Osteoblast (primary cell): ENCODE data around the gene HAUS7. TPM values are rescaled to one million over a fixed set of nuclear protein-coding genes. Genes with fewer than 3 reads are reported as not detected.

ENCODE experiments used
- DNase-seq: peaks from one replicate; pipeline ENCODE4 v3.0.0; 2011; ENCODE audit warnings: low spot score, mixed read lengths; ENCODE audit not compliant: insufficient read length; ENCODE audit errors: missing footprints
- H2AFZ ChIP-seq: 2 replicates; pipeline ENCODE4 v1.6.0; 2011; ENCODE audit warnings: mild to moderate bottlenecking, low read length
- H3K27ac ChIP-seq: 2 replicates; pipeline ENCODE4 v1.5.1; 2011; ENCODE audit warnings: mild to moderate bottlenecking, low read depth, low read length, moderate library complexity
- H3K27me3 ChIP-seq: 2 replicates; pipeline ENCODE4 v1.6.0; 2012; ENCODE audit warnings: mild to moderate bottlenecking, control low read depth, inconsistent platforms, low read length, moderate library complexity; ENCODE audit not compliant: insufficient read depth
- H3K36me3 ChIP-seq: 2 replicates; pipeline ENCODE4 v1.5.1; 2011; ENCODE audit warnings: mild to moderate bottlenecking, low read length, control low read depth, moderate library complexity; ENCODE audit not compliant: insufficient read depth
- H3K4me1 ChIP-seq: 2 replicates; pipeline ENCODE4 v1.5.1; 2011; ENCODE audit warnings: mild to moderate bottlenecking, low read length, control low read depth, moderate library complexity; ENCODE audit not compliant: insufficient read depth
- H3K4me2 ChIP-seq: 2 replicates; pipeline ENCODE4 v1.6.0; 2011; ENCODE audit warnings: mild to moderate bottlenecking, low read length; ENCODE audit not compliant: insufficient read depth
- H3K4me3 ChIP-seq: fragments of 200-600 bp; sonication (generic); 3 replicates; pipeline ENCODE4 v1.5.1; 2012; ENCODE audit warnings: mild to moderate bottlenecking, low read length, inconsistent platforms; ENCODE audit not compliant: insufficient read depth
- H3K79me2 ChIP-seq: 2 replicates; pipeline ENCODE4 v1.6.0; 2012; ENCODE audit warnings: mild to moderate bottlenecking, low read length, control low read depth, inconsistent platforms; ENCODE audit not compliant: insufficient read depth
- H3K9me3 ChIP-seq: 2 replicates; pipeline ENCODE4 v1.5.1; 2011; ENCODE audit warnings: low read depth, low read length, control low read depth
- H4K20me1 ChIP-seq: 2 replicates; pipeline ENCODE4 v1.6.0; 2012; ENCODE audit warnings: mild to moderate bottlenecking, low read length, control low read depth; ENCODE audit not compliant: insufficient read depth
- total RNA-seq: library from RNA; depleted of rRNA; stranded (reverse); fragments of >200 nt; gene quantifications from 2 replicates; pipeline ENCODE4 v1.2.3, GENCODE V29; 2012
- TF ChIP-seq, protein P1 (sequence below): IDR thresholded peaks from 2 replicates; pipeline ENCODE4 v1.5.1; 2011; ENCODE audit warnings: mild to moderate bottlenecking, low read depth, low read length, moderate library complexity; ENCODE audit errors: extremely low read depth

HAUS7 gene
- total RNA-seq, 1 donor: 14.1 TPM

DNA sequence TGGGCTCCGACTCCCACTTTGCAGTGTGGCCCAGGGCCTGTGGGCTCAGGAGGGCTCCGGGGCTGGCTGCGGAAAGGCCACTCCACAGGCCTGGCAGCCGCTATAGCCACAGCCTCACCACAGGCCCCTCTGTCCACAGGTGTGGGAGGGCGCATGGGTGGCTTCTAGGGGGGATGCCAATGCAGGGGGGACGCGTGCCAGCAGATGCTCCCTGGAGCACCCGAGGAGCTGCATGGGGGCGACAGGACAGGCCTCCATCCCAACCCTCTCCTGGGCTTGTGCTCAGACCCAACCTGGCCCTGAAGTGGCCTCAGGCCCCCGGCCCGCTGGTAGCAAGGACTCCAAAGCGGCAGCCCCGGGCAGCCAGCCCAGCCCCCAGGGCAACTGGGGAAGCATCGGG lies 32.4 kb upstream of the HAUS7 start:
- TF ChIP-seq, protein P1, sequence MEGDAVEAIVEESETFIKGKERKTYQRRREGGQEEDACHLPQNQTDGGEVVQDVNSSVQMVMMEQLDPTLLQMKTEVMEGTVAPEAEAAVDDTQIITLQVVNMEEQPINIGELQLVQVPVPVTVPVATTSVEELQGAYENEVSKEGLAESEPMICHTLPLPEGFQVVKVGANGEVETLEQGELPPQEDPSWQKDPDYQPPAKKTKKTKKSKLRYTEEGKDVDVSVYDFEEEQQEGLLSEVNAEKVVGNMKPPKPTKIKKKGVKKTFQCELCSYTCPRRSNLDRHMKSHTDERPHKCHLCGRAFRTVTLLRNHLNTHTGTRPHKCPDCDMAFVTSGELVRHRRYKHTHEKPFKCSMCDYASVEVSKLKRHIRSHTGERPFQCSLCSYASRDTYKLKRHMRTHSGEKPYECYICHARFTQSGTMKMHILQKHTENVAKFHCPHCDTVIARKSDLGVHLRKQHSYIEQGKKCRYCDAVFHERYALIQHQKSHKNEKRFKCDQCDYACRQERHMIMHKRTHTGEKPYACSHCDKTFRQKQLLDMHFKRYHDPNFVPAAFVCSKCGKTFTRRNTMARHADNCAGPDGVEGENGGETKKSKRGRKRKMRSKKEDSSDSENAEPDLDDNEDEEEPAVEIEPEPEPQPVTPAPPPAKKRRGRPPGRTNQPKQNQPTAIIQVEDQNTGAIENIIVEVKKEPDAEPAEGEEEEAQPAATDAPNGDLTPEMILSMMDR: no peak
- Histone ChIP-seq H3K4me3 (no peak overlapping the region), H3K4me2 (no peak overlapping the region), H3K79me2 (peaks cover 39% of the 10 kb centered on the region), H3K27me3 (no peaks in the 10 kb centered on the region), H3K27ac (no peak overlapping the region), H3K36me3 (peaks cover 25% of the 10 kb centered on the region), H2AFZ (no peak overlapping the region), H4K20me1 (peaks cover 72% of the 10 kb centered on the region), H3K4me1 (peaks cover 33% of the 10 kb centered on the region), H3K9me3 (no peaks in the 10 kb centered on the region)
- no peak for DNase-seq

DNA sequence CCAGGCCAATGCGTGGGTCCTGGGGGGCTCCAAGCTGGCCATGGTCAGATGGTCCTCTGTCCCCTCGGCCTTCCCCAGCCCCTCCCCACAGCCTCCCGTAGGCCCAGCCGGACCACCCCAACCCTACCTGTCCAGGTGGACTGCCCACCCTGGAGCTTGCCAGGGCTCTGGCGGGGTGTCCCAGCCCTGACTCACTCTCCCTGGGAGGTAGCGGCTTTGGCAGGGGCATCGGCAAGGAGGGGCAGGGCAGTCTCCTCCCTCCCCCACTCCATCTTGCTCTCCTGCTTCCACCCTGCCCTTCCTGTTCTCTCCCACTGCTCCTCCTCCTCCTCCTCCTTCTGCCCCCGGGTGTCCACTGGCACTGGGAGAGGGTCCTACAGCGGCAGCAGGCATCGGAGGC lies 31.8 kb upstream of the HAUS7 start:
- TF ChIP-seq, protein P1: no peak
- DNase-seq: no peak
- peaks cover 69% of the 10 kb centered on the region for H4K20me1 ChIP-seq

DNA sequence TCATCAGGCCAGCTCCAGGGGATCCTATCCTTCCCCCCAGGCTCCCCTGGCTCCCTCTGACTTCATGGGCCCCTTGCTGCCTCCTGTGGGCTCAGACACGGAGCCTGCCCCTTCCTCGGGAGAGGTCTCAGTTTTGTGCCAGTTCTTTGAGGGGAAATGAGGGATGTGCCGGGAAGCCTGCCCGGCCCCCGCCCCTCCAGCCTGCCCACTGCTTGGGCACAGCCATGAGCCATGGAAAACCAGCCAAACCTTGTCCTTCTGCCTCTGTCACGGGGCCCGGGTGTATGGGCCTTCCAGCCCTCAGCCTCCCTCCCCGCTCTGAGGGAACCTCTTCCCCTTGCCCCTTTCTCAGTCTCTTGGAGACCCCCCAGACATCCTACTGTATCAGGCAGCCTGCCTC lies 31.2 kb upstream of the HAUS7 start:
- no peak overlapping the region for H3K4me2 ChIP-seq
- H3K27me3 ChIP-seq: no peaks in the 10 kb centered on the region
- TF ChIP-seq, protein P1: no peak
- H3K4me1 ChIP-seq: peaks cover 34% of the 10 kb centered on the region
- H3K27ac ChIP-seq: no peak overlapping the region
- H3K79me2 ChIP-seq: peaks cover 43% of the 10 kb centered on the region
- H3K36me3 ChIP-seq: peaks cover 15% of the 10 kb centered on the region
- peaks cover 64% of the 10 kb centered on the region for H4K20me1 ChIP-seq
- no peak for DNase-seq
- H2AFZ ChIP-seq: no peak overlapping the region
- no peaks in the 10 kb centered on the region for H3K9me3 ChIP-seq
- H3K4me3 ChIP-seq: no peak overlapping the region

More for the DNA sequence above, 31.8 kb upstream of the HAUS7 start:
- Histone ChIP-seq H3K27me3 (no peaks in the 10 kb centered on the region), H3K4me3 (no peak overlapping the region), H3K4me2 (no peak overlapping the region), H3K9me3 (no peaks in the 10 kb centered on the region), H3K4me1 (peaks cover 34% of the 10 kb centered on the region), H2AFZ (no peak overlapping the region), H3K27ac (no peak overlapping the region), H3K79me2 (peaks cover 42% of the 10 kb centered on the region), H3K36me3 (peaks cover 20% of the 10 kb centered on the region)

DNA sequence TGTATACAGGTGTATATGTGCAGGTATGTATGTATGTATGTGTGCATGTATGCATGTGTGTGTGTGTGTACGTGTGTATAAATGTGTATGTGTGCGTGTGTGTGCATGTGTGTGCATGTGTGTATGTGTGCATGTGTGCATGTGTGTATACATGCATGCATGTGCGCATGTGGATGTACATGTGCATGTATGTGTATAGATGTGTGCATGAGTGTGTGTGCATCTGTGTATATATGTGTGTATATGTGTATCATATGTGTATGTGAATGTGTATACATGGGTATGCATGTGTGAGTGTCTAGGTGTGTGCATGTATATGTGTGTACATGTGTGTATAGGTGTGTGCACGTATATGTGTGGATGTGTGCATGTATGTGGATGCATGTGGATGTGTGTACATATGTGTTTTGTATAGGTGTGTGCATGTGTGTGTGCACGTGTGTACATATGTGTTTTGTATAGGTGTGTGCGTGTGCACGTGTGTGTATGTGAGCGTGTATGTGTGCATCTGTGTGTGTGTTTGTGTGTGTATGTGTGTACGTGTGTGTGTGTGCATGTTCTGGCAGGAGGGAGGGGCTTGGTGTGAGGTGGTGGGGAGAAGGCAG lies 30.4 kb upstream of the HAUS7 start:
- H3K4me2 ChIP-seq: peak overlapping the region; percentile 57
- peaks cover 51% of the 10 kb centered on the region for H3K79me2 ChIP-seq
- peaks cover 62% of the 10 kb centered on the region for H4K20me1 ChIP-seq
- no peak overlapping the region for H2AFZ ChIP-seq
- no peak for DNase-seq
- no peaks in the 10 kb centered on the region for H3K9me3 ChIP-seq
- H3K4me3 ChIP-seq: no peak overlapping the region
- peaks cover 34% of the 10 kb centered on the region for H3K4me1 ChIP-seq
- no peak overlapping the region for H3K27ac ChIP-seq
- TF ChIP-seq, protein P1: no peak
- no peaks in the 10 kb centered on the region for H3K27me3 ChIP-seq
- H3K36me3 ChIP-seq: peaks cover 7% of the 10 kb centered on the region
